Neutrophil (primary cell): Measurements from ENCODE around the gene CWF19L2.

Experiments used
- H3K27ac ChIP-seq: fragments of 200-600 bp; sonication (generic); 2 replicates; pipeline ENCODE4 v1.5.1; 2016; ENCODE audit warnings: mild to moderate bottlenecking, moderate library complexity
- H3K27me3 ChIP-seq: fragments of 200-600 bp; sonication (generic); 2 replicates; pipeline ENCODE4 v1.6.0; 2016; ENCODE audit warnings: mild to moderate bottlenecking
- H3K36me3 ChIP-seq: fragments of 200-600 bp; sonication (generic); 2 replicates; pipeline ENCODE4 v1.5.1; 2017
- H3K4me1 ChIP-seq, 2 experiments: fragments of 200-600 bp in 1 of 2; sonication (generic) in 1 of 2; 1 replicate in 1 of 2; 2 replicates in 1 of 2; pipeline versions ENCODE4 v1.5.1 to v1.6.1; 2013 to 2016; ENCODE audit warnings: low read depth in 1 of 2, low read length in 1 of 2, mild to moderate bottlenecking in 1 of 2, moderate library complexity in 1 of 2; ENCODE audit not compliant: control insufficient read depth in 1 of 2, insufficient read depth in 1 of 2
- H3K4me3 ChIP-seq, 2 experiments: fragments of 200-600 bp in 1 of 2; sonication (generic) in 1 of 2; 1 replicate in 1 of 2; 2 replicates in 1 of 2; pipeline ENCODE4 v1.5.1; 2013 to 2016; ENCODE audit warnings: low read depth in 1 of 2, low read length in 1 of 2, mild to moderate bottlenecking in 1 of 2, moderate library complexity in 1 of 2
- H3K9me3 ChIP-seq: fragments of 200-600 bp; sonication (generic); 2 replicates; pipeline ENCODE4 v1.5.1; 2016
- CTCF ChIP-seq: fragments of 200-600 bp; sonication (generic); IDR thresholded peaks from 2 replicates; pipeline ENCODE4 v1.5.1; 2016; ENCODE audit warnings: antibody characterized with exemption

CWF19L2 gene

GRCh38 chr11:107293677-107294344, 163.8 kb downstream of the CWF19L2 start:
- TF ChIP-seq CTCF, result no peak
- H3K27ac ChIP-seq, result no peak overlapping the region
- H3K9me3 ChIP-seq, result no peaks in the 10 kb centered on the region
- H3K27me3 ChIP-seq, result no peaks in the 10 kb centered on the region
- no peaks in the 10 kb centered on the region for H3K36me3 ChIP-seq
- no peaks in the 10 kb centered on the region for H3K4me1 ChIP-seq
- H3K4me3 ChIP-seq, result no peak overlapping the region

DNA sequence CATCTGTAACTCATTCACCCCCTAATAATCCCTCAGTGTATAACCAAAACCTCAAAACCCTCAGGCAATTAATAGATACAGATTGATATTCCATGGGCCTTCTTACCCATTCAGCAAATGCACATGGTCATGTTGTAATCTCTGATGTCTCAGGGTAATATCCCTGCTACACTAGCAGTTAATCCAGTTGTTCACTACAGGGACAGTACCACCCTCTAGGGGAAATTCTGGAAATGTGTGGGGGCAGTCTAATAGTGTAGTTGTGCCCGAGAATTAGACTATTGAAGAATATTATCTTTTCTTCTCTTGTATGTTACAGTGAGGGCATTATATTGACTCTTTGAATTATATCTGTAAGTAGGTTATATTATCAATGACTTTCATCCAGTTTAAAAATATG, 175.4 kb downstream of the CWF19L2 start:
- Histone ChIP-seq H3K36me3 (no peaks in the 10 kb centered on the region), H3K4me3 (no peak overlapping the region), H3K4me1 (no peaks in the 10 kb centered on the region), H3K27ac (no peak overlapping the region), H3K9me3 (no peaks in the 10 kb centered on the region), H3K27me3 (no peaks in the 10 kb centered on the region)
- no peak for TF ChIP-seq CTCF
